MCF 10A (cell line): ENCODE measurements around the gene NKX2-1. TPM values are rescaled to one million over a fixed set of nuclear protein-coding genes. Genes with fewer than 3 reads are reported as not detected.

Experiments used
- BruUV-seq: library from RNA; stranded (reverse); fragments of 400-500 nt; replicated peaks from 2 replicates; lab custom pipeline; 2021; lab: Mats Ljungman, UMichigan
- CTCF ChIA-PET: fragments of 300-600 bp; sonication (Branson Sonifier 250); formaldehyde crosslinking; extraction: SDS; loops from one replicate; lab custom pipeline; 2021; ENCODE audit warnings: antibody characterized with exemption, inconsistent platforms; lab: Yijun Ruan, JAX
- POLR2A ChIA-PET: fragments of 300-600, 350-650 bp; sonication (Branson Sonifier 250); formaldehyde crosslinking; extraction: SDS; loops from one replicate; lab custom pipeline; 2020; ENCODE audit warnings: antibody characterized with exemption, inconsistent platforms; lab: Yijun Ruan, JAX
- DNase-seq: peaks from one replicate; pipeline ENCODE4 v3.0.0-alpha.2; 2018; ENCODE audit not compliant: unreplicated experiment
- H3K27ac Mint-ChIP-seq: one replicate; pipeline ENCODE4 v1.8.0; 2022; ENCODE audit warnings: mild to moderate bottlenecking, low read depth, mixed read lengths; ENCODE audit not compliant: unreplicated experiment
- H3K27me3 Mint-ChIP-seq: one replicate; pipeline ENCODE4 v1.8.0; 2022; ENCODE audit warnings: mixed read lengths; ENCODE audit not compliant: insufficient read depth, unreplicated experiment
- H3K36me3 Mint-ChIP-seq: one replicate; pipeline ENCODE4 v1.8.0; 2022; ENCODE audit warnings: mild to moderate bottlenecking, moderate library complexity, mixed read lengths; ENCODE audit not compliant: insufficient read depth, unreplicated experiment
- H3K4me1 Mint-ChIP-seq: one replicate; pipeline ENCODE4 v1.8.0; 2022; ENCODE audit warnings: mixed read lengths; ENCODE audit not compliant: insufficient read depth, unreplicated experiment
- H3K4me3 Mint-ChIP-seq: one replicate; pipeline ENCODE4 v1.8.0; 2022; ENCODE audit warnings: mild to moderate bottlenecking, moderate library complexity, mixed read lengths; ENCODE audit not compliant: unreplicated experiment
- H3K9me3 Mint-ChIP-seq: one replicate; pipeline ENCODE4 v1.8.0; 2022; ENCODE audit warnings: mixed read lengths; ENCODE audit not compliant: unreplicated experiment
- intact Hi-C: fragments of 100-400 bp; cut with micrococcal nuclease; formaldehyde crosslinking; loops from 2 replicates; pipeline ENCODE4 v1.14.1; 2022
- total RNA-seq: library from RNA; stranded (reverse); gene quantifications from 2 replicates; pipeline ENCODE4 v1.2.3, GENCODE V29; 2022
- TF ChIP-seq, protein P1 (sequence below): fragments of 200-600 bp; IDR thresholded peaks from one replicate; pipeline ENCODE4 v1.8.0; 2022; ENCODE audit warnings: antibody characterized with exemption, mild to moderate bottlenecking; ENCODE audit not compliant: unreplicated experiment

Gene NKX2-1
- total RNA-seq, 1 experiment from 2014 or later, result not detected

- intact Hi-C loops, result no loop called here
- Mint-ChIP-seq H3K9me3 (no peaks in the 10 kb centered on the region), H3K4me1 (no peaks in the 10 kb centered on the region), H3K27me3 (peaks cover 97% of the 10 kb centered on the region), H3K4me3 (no peak overlapping the region), H3K27ac (no peak overlapping the region), H3K36me3 (no peaks in the 10 kb centered on the region)
- TF ChIP-seq, protein P1, sequence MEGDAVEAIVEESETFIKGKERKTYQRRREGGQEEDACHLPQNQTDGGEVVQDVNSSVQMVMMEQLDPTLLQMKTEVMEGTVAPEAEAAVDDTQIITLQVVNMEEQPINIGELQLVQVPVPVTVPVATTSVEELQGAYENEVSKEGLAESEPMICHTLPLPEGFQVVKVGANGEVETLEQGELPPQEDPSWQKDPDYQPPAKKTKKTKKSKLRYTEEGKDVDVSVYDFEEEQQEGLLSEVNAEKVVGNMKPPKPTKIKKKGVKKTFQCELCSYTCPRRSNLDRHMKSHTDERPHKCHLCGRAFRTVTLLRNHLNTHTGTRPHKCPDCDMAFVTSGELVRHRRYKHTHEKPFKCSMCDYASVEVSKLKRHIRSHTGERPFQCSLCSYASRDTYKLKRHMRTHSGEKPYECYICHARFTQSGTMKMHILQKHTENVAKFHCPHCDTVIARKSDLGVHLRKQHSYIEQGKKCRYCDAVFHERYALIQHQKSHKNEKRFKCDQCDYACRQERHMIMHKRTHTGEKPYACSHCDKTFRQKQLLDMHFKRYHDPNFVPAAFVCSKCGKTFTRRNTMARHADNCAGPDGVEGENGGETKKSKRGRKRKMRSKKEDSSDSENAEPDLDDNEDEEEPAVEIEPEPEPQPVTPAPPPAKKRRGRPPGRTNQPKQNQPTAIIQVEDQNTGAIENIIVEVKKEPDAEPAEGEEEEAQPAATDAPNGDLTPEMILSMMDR, result no peak
- no peak for DNase-seq
- ChIA-PET POLR2A (no interaction called here), CTCF (interaction anchor here (0.7 kb wide), 1 partner anchor 45 kb away, joined by 5 read pairs; no protein-coding TSS in a partner anchor)
- no TSS peak for BruUV-seq
Observed at GRCh38 chr14:36493761-36494160, 26.3 kb downstream of the NKX2-1 start.

DNA sequence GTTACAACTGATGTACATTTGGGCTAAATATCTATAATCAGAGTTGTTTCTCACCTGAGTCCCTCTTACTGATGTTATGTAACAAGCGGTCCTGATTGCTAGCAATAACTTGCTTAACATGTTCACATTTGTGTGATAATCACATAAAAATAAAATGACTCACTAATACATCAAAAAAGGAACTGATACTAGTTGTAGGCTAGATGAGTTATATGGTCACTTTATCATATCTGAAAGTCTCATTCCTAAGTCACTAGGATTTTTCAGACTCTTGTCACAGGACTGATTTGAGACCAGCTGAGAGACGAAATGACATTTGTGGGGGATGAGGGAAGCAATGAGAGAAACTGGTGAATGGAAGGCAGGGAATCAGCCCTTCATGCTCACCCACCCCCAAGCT, 34.3 kb downstream of the NKX2-1 start:
- ChIA-PET CTCF (interaction anchor here (1.1 to 1.4 kb wide), 2 partner anchors 38 to 111 kb away, joined by 3 read pairs; no protein-coding TSS in a partner anchor), POLR2A (no interaction called here)
- Mint-ChIP-seq H3K36me3 (no peaks in the 10 kb centered on the region), H3K4me3 (no peak overlapping the region), H3K9me3 (no peaks in the 10 kb centered on the region), H3K27me3 (peaks cover 85% of the 10 kb centered on the region), H3K4me1 (no peaks in the 10 kb centered on the region), H3K27ac (no peak overlapping the region)
- intact Hi-C loops, result no loop called here
- no peak for DNase-seq
- no TSS peak for BruUV-seq
- TF ChIP-seq, protein P1, result no peak

DNA sequence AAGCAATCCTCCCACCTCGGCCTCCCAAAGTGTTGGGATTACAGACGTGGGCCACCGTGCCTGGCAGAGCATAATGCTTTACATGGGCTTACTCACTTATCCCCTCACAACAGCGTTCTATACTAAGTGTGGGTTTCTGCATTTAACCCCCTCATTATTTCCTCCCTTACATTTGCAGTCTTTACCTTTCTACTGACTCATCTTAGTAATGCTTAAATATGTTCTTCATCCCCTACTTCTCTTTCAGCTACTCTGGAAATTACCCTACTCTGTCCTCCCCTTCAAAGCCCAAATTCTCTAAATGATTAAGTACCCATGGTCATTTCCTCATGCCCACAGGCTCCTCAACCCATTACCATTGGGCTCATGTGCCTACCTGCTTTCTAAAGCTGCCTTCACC, 40.7 kb downstream of the NKX2-1 start:
- ChIA-PET CTCF (interaction anchor here (1.1 kb wide), 1 partner anchor 74 kb away, joined by 4 read pairs; no protein-coding TSS in a partner anchor), POLR2A (no interaction called here)
- Mint-ChIP-seq H3K27ac (no peak overlapping the region), H3K4me1 (peaks cover 5% of the 10 kb centered on the region), H3K9me3 (no peaks in the 10 kb centered on the region), H3K4me3 (no peak overlapping the region), H3K36me3 (no peaks in the 10 kb centered on the region), H3K27me3 (peaks cover 32% of the 10 kb centered on the region)
- no TSS peak for BruUV-seq
- intact Hi-C loops, result no loop called here
- TF ChIP-seq, protein P1, result no peak
- DNase-seq, result no peak

DNA sequence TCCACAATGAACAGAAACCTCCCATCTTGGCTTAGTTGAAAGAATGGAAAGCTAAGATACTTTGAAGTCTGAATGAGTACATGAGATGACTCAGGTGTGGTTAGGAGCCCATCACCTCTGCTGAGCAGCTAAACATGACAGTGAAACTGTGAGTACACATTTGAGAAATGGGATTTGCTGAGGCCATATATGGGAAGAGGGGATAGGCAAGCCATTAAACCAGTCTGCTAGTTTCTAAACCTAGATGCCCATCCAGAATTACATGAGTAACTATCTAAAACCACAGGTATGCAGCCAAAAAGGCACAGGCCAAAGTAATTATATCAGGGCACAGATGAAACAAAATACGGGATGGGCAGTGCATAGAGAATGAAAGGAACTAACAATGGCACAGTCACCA, 41.2 kb downstream of the NKX2-1 start:
- Mint-ChIP-seq H3K4me3 (no peak overlapping the region), H3K36me3 (no peaks in the 10 kb centered on the region), H3K9me3 (no peaks in the 10 kb centered on the region), H3K27ac (no peak overlapping the region), H3K27me3 (peaks cover 26% of the 10 kb centered on the region), H3K4me1 (peaks cover 5% of the 10 kb centered on the region)
- BruUV-seq, result no TSS peak
- DNase-seq, result peak; percentile 39
- POLR2A ChIA-PET, result interaction anchor here (0.7 to 0.9 kb wide), 2 partner anchors 14 to 423 kb away, joined by 3 read pairs; no protein-coding TSS in a partner anchor
- TF ChIP-seq, protein P1, result no peak
- CTCF ChIA-PET, result interaction anchor here (0.8 to 1.1 kb wide), 2 partner anchors 75 to 111 kb away, joined by 3 to 4 read pairs; no protein-coding TSS in a partner anchor
- intact Hi-C loops, result no loop called here
